HG03469 (cell line): ENCODE data around the gene C2CD2.

ENCODE experiments used
- ATAC-seq: cut with Tn5 transposase; IDR thresholded peaks from one replicate; pipeline ENCODE4 v1.9.1; 2021; ENCODE audit warnings: mild to moderate bottlenecking, moderate library complexity, moderate number of reproducible peaks; ENCODE audit not compliant: unreplicated experiment

Gene C2CD2

DNA sequence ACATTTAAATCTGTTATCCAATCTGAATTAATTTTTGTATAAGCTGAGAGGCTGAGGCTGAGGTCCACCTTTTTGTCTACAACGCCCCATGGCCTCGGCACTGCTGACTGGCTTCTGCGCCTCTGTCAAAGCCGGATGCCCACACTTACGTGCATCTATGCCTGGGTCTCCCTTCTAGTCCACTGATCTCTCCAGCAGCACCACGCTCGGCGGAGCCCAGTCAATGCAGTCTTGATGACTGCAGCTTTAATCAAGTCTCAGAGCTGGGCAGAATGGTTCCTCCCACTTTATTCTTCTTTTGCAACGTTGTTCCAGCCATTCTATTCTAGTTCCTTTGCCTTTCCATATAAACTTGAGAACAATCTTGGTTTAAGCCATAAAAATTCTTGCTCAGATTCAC lies 84.0 kb downstream of the C2CD2 start:
- no peak for ATAC-seq

DNA sequence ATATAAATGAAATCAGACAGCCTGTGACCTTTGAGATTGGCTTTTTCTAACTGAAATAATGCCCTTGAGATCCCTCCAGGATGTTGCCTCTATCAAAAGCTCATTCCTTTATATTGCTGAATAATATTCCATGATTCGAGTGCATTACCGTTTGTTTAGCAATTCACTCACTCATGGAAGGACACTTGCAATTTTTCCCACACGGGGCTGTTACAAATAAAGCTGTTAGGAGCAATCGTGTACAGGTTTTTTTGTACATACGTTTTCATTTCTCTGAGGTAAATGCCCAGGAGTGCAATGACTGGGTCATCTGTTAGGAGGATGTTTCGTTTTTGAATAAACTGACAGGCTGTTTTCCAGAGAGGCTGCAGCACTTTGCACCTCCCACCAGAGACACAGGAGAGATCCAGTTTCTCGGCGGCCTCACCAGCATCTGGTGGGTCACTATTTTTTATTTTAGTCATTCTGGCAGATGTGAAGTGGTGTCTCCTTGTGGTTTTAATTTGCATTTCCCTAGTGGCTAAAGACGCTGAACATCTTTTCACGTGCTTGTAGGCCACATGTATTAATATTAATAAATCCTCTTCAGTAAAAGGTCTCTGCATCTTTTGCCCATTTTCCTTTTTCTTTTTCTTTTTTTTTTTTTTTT lies 85.6 kb downstream of the C2CD2 start:
- no peak for ATAC-seq

DNA sequence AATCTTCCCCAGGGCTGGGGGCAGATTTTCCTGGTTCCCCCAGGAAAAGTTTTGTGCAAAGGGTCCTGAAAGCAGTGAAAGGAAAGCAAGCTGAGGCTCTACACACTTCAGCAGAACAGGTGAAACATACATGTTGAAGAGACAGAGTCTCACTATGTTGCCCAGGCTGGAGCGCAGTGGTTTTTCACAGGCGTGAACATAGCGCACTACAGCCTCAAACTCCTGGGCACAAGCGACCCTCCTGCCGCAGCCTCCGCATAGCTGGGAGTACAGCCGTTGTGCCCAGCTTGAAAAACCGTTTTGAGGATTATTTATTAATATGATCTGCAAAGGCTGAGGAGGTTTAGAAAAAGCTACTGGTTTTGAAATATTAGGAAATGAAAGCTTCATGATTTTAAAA lies 86.5 kb downstream of the C2CD2 start:
- no peak for ATAC-seq

DNA sequence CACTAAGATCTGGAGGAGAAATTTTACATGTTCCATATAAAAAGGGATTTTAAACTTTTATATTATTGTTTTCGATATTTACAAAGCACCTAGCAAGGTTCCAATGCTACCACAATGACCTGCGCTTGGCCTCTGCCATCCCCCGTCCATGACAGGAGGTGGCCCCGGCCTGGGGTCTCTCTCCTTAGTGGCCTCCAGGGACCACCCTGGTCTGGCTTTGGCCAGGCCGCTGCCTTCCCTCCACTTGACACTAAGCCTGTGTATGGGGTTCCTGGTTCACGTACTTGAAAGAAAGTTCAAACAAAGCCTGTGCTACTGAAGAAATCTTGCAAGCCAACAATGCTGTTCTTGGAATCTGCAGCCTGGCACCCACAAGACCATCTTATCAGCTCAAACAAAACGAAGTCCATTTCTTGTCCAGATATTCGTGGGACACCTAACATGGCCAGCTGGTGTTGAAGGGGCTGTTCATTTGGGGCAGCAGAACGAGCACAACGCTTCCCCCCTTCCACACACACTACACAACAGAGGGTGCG lies 87.5 kb downstream of the C2CD2 start:
- no peak for ATAC-seq

DNA sequence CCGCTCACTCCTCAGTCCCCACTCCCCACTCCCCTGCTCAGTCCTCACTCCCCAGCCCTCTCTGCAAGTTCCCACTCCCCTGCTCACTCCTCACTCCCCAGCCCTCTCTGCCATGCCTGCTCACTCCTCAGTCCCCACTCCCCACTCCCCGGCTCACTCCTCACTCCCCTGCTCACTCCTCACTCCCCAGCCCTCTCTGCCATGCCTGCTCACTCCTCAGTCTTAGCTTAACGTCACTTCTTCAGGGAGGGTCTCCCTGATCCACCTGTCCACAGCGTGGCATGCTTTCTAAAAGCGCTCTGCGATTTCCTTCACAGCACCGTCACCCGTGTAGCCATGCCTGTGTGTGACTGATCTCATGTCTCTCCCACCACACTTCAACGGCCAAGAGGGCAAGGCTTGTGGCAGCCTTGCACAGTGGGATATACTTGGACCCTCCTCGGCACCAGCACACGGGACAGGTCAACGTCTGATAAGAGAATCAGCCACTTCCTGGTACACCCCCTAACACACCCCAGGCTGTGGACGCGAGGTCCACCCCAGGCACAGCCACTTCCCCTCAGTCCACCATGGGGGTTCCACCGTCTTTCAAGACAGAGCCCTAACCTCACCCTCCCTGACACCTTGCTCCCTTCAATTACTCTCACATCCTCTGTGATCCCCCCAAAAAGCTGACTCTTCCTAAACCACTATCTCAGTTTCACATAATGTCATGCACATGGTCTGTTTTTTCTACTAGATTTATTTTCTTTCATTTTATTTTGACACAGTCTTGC lies 88.6 kb downstream of the C2CD2 start:
- no peak for ATAC-seq

DNA sequence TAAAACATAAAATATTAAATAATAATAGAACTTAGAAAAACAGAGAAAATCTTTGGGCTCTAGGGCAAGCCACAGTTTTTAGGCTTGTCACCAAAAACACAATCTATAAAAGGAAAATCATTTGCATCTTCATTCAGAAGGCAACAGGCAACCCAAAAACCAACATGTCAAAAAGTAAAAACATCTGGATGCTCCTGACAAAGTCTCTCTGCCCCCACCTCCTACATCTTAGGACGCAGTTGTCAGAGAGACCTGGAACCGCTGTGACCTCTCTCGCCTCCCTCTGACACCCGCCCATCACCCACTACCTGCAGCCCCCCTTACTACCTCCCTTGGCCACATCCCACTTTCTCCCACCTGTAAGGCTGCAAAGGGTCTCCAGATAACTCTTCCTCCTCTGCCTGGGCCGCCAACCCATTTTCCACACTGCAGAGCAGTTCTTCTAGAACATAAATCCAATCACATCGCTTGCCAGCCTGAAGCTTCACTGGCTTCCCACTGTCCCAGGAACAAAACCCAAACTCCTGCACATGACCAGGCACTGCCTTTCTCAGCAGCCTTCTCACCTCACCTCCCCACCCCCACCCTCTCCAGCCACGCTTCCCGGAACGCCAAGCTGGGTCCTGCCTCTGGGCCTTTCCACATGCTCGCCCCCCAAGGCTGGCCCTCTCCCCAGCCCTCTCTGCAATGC lies 89.4 kb downstream of the C2CD2 start:
- no peak for ATAC-seq

DNA sequence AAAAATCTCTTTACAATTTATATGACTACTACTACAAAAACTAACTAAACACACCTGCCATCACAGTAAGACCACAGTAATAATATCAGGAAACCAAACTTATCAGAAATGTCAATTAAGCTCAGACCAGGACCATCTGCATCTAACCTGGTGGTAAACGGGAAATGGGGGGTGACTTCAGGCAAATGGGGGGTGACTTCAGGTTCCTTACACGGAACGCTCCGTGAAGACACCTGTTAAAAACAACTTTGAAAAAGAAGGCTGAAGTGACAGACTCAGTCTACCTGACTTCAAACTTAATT lies 90.4 kb downstream of the C2CD2 start:
- ATAC-seq = no peak

DNA sequence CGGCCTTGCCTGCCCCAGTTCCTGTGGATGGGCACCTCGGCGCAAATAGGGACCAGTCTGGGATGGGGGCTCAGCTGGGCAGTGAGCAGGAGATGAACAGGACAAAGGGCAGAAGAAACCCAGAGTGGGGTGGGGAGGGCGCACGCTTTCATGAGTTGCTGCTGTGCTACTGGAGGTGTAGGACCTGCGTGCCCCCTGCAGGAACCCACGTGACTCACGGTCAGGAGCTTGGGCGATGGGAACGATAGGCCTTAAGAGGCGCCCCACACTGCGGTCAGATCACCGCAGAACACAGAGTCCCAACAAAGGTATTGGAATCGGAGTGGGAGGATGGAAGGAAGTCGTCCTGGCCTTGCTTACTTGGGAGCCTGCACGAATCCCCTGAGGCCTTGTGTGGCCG lies 91.8 kb downstream of the C2CD2 start:
- ATAC-seq = no peak

DNA sequence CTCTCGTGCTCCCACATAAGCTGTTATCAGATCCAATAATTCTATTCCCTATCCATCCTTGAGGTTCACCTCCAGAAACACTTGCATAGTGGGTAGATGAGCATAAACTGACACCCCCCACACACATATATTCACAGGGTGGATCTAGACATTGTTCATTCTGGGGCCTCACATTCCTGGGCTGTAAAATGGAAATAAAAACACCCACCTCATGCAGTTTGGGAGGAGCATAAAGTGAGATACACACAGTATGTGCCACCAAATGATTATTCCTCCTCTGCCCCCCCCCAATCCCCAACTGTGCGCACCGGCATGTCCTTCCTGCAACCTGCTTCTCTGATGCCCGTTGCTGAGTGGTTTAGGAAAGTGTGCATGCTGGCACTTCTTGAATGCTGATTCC lies 92.6 kb downstream of the C2CD2 start:
- no peak for ATAC-seq

DNA sequence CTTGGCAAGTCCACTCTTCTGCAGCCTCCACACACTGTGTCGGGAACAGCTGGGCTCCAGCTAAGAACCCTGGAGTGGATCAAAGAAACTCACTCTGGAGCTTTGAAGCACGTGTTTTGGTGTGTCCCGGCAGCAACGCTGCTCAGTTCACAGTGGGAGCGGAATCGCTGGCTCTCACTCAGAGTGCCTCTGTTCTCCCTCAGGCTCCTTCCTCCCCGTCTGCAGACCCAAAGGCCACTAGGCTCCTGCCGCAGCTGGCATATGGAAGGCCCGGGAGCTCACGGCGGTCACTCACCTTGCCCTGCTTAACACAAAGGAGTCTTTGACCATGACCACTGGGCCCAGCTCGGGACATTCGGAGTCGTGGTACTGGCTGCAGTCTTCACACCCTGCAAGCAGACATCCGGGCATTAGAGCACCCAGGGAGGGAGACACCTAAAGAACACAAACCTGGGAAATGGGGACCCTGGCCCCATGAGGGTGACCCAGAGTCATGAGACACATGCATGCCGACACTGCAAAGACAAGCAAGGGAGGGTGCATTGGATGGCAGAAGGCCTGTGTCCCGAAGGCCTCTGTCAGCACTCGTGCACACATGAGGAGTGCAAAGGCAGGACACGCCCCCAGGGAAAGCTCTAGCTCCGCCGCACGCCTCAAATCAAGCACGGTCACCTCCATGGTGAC lies 94.4 kb downstream of the C2CD2 start:
- no peak for ATAC-seq

DNA sequence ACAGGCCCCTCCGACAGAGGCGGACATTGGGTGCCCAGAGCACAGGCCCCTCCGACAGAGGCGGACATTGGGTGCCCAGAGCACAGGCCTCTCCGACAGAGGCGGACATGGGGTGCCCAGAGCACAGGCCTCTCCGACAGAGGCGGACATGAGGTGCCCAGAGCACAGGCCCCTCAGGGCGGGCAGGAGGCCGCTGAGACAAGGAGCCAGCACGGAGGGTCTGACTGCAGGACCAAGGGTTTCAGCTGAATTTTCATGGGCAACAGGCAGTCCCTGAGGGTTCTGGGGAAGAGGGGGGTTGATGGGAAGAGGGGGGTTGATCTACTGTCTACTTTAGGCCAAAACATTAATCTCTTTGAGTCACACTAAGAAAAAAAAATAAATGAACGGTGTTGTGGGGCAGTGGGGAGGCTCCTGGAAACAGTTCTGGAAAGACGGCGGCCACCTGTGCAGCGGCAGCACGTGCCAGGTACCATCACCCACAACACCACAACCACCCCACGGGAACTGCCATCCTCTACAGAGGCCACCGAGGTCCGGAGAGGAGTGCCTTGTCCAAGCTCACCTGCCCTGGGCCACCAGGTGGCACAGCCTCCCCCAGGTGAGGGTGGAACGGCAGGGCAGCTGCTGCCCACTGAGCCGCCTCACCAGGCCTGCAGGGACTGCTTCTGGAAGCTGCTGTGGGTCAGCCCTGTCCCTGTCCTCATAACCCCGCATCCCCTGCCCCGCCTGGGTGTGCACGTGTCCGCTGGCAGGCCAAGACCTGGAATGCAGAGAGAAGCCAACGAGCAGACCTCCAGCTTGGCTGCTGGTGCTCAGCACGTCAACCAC lies 95.1 kb downstream of the C2CD2 start:
- no peak for ATAC-seq

DNA sequence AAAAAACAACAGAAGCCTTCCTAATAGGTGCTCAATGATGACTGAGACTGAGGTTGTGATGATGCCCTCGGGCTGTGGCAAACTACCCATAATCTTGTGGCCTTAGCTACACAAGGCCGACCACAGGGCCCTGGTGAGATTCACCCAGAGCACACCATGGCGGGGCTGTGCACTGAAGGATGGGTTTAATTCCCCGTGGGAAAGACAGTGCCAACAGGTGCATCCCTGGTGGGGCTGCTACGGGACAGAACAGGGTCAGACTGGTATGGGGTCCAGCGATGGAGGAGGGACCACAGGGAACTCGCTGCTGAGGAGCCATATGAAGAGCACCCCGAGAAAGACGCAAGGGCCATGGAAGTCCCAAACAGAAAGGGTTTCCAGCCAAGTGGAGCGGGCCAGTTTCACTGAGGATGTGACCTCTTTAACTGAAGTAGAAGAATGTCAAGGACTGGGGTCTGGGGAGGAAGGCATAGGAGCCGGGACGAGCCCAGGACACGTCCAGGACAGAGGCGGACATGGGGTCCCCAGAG lies 96.0 kb downstream of the C2CD2 start:
- no peak for ATAC-seq

DNA sequence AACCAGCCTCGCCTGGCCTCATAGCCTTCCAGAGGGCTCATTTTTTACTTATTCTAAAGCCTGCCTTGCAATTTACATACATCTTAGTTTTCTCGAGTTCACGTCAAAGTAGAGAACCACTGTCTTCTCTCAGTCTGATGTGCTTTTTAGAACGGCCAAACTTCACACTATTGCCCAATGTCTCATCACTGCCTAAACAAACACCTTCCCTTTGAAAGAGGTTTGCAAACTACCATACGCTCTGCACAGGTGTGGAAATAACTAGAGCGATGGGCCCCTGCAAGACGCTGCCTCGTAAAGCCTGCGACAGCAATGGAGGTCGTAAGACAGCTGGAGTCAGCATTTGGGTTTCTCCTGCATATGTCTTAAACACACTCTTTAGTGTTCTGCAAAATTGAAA lies 97.2 kb downstream of the C2CD2 start:
- ATAC-seq = no peak

DNA sequence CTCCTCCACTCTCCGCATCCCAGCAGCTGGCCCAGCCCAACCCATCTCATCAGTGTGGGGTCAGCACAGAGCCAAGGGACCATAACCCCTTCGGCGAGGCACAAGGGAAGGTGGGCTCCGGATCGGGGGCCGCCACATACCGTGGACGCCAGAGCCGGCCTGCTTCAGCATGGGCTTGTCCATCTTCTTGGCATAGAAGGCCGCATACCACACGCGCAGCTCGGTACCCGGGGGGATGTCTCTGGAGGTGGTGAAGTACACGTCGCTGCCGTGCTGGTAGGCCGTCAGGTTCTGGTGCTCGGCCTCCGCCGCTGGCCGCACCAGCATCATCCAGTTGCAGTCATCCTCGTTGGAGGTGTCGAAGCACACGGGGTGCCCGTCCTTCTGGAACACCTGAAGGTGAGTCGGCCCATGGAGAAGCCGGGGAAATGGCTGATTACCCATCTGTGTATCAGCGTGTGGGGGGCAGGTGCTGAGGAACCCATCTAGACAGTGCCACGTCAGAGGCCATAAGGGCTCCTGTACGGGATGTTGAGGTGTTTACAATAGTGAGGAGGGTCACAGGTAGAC lies 99.3 kb downstream of the C2CD2 start:
- no peak for ATAC-seq

DNA sequence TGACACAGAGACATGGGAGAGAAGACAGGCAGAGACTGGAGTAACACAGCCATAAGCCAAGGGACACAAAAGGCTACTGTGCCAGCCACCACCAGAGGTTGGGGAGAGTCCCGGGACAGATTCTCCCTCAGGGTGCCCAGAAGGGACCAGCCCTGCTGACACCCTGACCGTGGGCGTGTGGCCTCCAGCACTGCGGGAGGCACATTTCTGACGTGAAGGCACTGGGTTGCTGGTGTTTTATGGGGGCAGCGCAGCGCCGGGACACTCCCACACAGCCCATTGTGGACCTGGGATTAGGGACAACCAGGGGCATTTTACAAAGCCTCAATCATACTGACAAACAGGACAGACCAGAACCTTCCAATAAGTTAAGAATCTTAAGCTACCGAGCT lies 100.9 kb downstream of the C2CD2 start:
- ATAC-seq = no peak

DNA sequence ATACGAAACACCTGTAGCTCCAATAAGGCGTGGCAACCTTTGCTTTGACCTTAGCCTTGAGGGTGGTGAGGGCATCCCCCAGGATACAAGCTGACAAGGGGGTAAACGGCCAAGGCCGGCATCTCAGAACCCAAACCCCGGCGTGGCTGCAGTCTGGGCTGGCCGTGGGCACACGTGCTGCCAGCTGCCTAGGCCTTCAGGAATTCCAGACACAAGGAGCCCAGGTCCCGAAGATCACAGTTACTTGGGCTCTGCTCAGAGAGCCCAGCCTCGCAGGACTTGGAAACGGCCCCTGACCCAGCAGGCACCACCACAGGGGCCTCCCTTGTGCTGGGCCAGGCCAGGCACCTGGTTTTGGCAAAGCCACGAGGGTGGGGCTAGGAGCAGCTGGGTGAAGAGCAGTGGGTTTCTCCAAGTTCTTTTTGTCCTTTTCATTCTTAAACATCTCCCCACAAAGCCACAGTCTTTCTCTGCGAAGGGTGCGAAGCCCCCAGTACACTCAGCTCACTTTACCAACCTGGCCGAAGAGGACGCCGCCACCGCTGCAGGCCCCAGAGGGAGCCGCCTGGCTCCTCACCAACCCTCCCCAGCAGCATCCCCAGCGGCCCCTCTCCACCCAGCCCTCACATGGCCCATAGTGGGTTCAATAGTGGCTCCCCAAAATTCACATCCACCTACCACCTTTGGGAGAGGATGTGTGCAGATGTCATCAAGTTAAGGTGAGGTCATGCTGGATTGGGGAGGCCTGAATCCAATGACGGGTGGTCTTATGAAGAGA lies 101.5 kb downstream of the C2CD2 start:
- ATAC-seq = no peak

DNA sequence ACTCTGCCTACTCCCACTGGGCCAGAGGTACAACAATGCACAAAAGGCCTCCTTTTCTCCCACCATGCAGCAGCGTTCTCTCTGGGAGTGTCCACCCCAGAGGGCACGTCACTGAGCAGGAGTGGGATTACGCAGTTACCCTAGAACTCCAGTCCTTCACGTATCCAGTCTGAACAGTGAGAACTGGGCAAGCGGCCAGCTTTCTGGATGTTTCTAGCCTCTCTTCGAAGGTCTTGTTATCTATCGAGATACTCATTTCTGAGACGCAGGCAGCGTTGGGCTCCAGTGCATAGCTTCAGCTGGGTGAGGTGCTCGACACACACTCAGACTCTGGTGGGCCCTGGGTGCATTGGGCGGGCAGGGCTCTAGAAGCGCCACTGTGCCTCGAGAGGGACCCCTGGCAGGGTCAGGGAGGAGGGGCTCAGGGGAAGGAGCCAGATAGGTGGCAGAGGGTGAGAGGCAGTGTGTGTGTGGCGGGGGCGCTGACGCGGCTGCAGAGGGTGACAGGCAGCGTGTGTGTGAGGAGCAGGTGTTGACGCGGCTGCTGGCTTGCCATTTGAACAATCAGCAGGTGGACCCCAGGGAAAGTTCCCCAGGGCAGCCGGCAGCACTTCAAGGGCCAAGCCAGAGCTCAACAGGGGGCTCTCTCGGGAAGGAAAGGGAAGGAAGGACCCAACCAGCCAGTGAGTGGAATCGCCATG lies 102.6 kb downstream of the C2CD2 start:
- ATAC-seq = no peak

DNA sequence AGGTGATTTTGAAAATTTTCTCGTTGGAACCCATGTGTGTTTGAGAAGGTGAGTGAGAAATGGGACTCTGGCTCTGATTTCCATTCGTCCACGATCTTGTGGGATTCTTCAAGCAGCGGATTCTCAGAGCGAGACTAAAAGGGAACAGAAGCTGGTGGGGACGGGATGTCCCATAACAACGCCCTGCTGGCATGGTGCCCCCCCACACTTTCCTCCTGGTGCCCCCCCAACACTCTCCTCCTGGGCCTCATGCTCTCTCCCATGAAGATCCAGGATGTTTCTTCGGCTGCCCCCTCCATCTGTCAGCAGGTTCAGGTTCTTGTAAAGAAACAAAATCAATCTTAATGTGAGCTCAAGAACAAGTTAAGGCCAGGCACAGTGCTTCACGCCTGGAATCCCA lies 103.7 kb downstream of the C2CD2 start:
- no peak for ATAC-seq
